GM12801 (cell line): Measurements from ENCODE around the gene KRTAP5-3.

Experiments
- TF ChIP-seq, protein P1 (sequence below): IDR thresholded peaks from one replicate; pipeline ENCODE4 v1.5.1; 2011; ENCODE audit warnings: control low read depth; ENCODE audit not compliant: insufficient read length; ENCODE audit errors: extremely low read depth

Gene KRTAP5-3

GRCh38 chr11:1640076-1640946 lies 32.0 kb upstream of the KRTAP5-3 start:
- TF ChIP-seq, protein P1, sequence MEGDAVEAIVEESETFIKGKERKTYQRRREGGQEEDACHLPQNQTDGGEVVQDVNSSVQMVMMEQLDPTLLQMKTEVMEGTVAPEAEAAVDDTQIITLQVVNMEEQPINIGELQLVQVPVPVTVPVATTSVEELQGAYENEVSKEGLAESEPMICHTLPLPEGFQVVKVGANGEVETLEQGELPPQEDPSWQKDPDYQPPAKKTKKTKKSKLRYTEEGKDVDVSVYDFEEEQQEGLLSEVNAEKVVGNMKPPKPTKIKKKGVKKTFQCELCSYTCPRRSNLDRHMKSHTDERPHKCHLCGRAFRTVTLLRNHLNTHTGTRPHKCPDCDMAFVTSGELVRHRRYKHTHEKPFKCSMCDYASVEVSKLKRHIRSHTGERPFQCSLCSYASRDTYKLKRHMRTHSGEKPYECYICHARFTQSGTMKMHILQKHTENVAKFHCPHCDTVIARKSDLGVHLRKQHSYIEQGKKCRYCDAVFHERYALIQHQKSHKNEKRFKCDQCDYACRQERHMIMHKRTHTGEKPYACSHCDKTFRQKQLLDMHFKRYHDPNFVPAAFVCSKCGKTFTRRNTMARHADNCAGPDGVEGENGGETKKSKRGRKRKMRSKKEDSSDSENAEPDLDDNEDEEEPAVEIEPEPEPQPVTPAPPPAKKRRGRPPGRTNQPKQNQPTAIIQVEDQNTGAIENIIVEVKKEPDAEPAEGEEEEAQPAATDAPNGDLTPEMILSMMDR, result no peak

DNA sequence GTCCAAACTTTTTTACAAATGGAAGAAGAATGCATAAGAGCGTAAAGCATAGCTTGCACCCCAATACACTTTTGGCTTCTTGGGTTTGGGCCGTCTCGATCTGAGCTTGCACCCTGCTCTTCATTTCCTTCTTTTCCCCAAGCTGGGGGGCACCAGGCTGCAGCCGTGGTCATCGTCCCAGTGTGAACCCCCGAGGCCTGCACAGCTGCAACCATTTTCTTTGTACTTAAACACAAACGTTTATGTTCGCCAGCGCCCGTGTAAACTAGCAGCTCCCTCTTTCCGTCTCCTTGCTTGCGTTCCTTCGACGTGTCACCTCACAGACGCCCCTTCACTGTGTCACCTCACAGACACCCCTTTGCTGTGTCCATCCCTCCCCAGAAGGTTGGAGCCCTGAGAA lies 31.4 kb upstream of the KRTAP5-3 start:
- TF ChIP-seq, protein P1, result no peak

GRCh38 chr11:1639102-1639620 lies 30.9 kb upstream of the KRTAP5-3 start:
- TF ChIP-seq, protein P1, result no peak

GRCh38 chr11:1638344-1638743 lies 30.1 kb upstream of the KRTAP5-3 start:
- TF ChIP-seq, protein P1, result no peak

DNA sequence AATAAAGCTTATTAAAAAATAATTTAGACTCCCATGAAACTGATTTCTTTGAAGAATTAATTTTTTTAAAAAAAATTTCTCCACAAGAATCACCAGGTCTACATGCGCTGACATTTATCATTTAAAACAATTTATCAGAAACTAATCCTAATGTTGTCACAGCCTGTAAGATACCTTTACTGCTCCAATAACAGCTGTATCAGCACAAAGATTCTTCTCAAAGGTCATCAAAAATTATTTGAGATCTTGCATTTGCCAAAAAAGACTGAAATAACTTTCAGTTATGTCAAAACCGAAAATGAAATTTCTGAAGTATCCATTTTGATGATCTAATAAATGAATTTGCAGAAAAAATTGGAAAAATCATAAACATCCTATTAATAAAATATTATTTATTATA lies 29.4 kb upstream of the KRTAP5-3 start:
- TF ChIP-seq, protein P1, result no peak

DNA sequence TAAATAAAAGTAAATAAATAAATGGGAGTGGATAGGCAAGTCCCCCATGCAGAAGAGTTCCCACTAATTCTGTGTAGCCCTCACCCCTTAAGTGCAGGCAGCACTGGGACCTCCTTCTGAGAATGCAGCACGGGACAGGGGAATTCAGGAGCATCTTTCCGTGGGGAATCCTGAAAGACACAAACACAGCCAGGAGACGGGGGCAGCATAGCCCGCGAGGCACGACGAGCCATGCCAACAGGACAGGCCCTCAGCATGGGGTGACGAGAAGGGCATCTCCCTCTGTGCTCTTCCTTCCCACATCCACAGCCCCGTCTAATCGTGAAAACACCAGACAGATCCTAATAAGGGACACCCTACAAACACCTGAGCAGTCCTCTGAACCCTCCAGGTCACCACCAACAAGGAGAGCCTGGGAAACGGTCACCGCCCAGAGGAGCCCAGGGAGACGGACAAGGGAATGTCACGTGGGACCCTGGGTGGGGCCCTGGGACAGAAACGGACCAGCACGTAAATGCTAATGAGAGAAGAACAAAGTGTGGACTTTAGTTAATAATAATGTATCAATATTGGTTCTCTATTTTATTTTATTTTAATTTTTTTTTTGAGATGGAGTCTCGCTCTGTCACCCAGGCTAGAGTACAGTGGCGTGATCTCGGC lies 28.2 kb upstream of the KRTAP5-3 start:
- TF ChIP-seq, protein P1, result no peak

- TF ChIP-seq, protein P1, result no peak
These were observed 25.6 kb upstream of the KRTAP5-3 start for GRCh38 chr11:1633864-1634263.
